ENCODE measurements around the gene COL18A1. TPM values are rescaled to one million over a fixed set of nuclear protein-coding genes. Genes with fewer than 3 reads are reported as not detected.
A peak's percentile ranks its signal among the peaks of the same experiment; 100 is the strongest.

The COL18A1 gene
- polyA plus RNA-seq, 4 donors, result 2.2 to 34.3 (median 16.5) TPM

DNA sequence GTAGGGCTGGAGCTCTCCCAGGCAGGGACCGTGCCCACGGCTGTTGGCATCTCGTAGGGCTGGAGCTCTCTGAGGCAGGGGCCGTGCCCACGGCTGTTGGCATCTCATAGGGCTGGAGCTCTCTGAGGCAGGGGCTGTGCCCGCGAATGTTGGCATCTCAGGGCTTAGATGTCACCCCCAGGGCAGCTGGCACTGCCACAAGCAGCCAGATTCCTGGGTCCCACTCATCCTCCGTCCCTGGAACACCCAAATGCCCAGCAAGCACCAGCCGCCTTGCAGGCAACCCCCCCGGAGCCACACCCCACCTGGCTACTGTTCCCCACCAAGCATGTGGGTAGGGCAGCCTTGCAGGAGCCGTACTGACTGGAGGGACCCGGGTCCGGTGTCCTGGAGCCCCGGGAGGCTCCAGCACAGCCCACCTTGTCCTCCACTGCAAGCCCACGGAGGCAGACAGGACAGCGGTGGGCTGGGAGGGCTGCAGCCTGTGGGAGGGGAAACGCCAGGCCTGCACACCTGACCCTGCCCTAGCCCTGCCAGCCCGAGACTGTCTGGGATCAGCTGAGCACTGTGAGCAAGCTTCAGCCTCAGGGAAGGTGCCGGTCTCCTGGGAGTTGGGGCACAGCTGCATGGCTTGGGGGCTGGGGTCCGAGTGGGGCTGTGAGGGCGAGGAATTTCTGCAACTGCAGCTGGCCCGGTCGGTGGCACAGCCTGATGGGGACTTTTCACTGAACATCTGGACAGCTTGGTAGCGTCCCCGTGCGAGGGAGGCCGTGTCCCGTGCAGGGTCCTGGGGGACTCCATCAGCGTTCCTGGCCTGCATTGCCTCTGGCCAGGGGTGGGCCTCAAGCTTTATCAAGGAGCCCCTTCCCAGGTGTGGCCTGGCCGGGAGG is 53.6 kb downstream of the COL18A1 start:
- Histone ChIP-seq H3K4me1 (ENCODE audit: control insufficient read depth in 3 of 3, insufficient read depth in 2 of 3, low read depth in 1 of 3, low read length in 2 of 3) (peaks cover 0 to 10% (median 0%) of the 10 kb centered on the region in 3 donors), H3K9me3 (ENCODE audit: control insufficient read depth in 2 of 2, insufficient read depth in 1 of 2, low read depth in 1 of 2, low read length in 1 of 2) (peaks cover 0 to 19% of the 10 kb centered on the region in 2 donors), H3K27ac (ENCODE audit: low read depth in 1 of 3, low read length in 2 of 3) (no peak overlapping the region), H3K36me3 (ENCODE audit: control insufficient read depth in 3 of 3, insufficient read depth in 2 of 3, low read depth in 1 of 3, low read length in 3 of 3) (peaks cover 0 to 3% (median 0%) of the 10 kb centered on the region in 3 donors), H3K27me3 (ENCODE audit: control insufficient read depth in 3 of 3, insufficient read depth in 3 of 3, low read length in 3 of 3) (no peaks in the 10 kb centered on the region), H3K4me3 (ENCODE audit: low read depth in 1 of 3, low read length in 3 of 3) (no peak overlapping the region)
- no peak for FAIRE-seq
- 67 to 84% (median 72%) methylated on average over 30 of the region's 30 CpGs for WGBS, 3 donors
- DNase-seq, result no peak

- H3K36me3 ChIP-seq (ENCODE audit: control insufficient read depth in 3 of 3, insufficient read depth in 2 of 3, low read depth in 1 of 3, low read length in 3 of 3), result peaks cover 0 to 3% (median 0%) of the 10 kb centered on the region in 3 donors
- H3K4me1 ChIP-seq (ENCODE audit: control insufficient read depth in 3 of 3, insufficient read depth in 2 of 3, low read depth in 1 of 3, low read length in 2 of 3), result peaks cover 0 to 10% (median 0%) of the 10 kb centered on the region in 3 donors
- peaks cover 0 to 19% of the 10 kb centered on the region in 2 donors for H3K9me3 ChIP-seq (ENCODE audit: control insufficient read depth in 2 of 2, insufficient read depth in 1 of 2, low read depth in 1 of 2, low read length in 1 of 2)
- peak in 1 of 2 donors; percentile 39 for DNase-seq
- FAIRE-seq, result no peak
- H3K4me3 ChIP-seq (ENCODE audit: low read depth in 1 of 3, low read length in 3 of 3), result no peak overlapping the region
- H3K27ac ChIP-seq (ENCODE audit: low read depth in 1 of 3, low read length in 2 of 3), result no peak overlapping the region
- H3K27me3 ChIP-seq (ENCODE audit: control insufficient read depth in 3 of 3, insufficient read depth in 3 of 3, low read length in 3 of 3), result no peaks in the 10 kb centered on the region
- WGBS, 3 donors, result 67 to 84% (median 69%) methylated on average over 19 to 23 of the region's 23 CpGs
Measured at GRCh38 chr21:45459171-45460010, 54.4 kb downstream of the COL18A1 start.

DNA sequence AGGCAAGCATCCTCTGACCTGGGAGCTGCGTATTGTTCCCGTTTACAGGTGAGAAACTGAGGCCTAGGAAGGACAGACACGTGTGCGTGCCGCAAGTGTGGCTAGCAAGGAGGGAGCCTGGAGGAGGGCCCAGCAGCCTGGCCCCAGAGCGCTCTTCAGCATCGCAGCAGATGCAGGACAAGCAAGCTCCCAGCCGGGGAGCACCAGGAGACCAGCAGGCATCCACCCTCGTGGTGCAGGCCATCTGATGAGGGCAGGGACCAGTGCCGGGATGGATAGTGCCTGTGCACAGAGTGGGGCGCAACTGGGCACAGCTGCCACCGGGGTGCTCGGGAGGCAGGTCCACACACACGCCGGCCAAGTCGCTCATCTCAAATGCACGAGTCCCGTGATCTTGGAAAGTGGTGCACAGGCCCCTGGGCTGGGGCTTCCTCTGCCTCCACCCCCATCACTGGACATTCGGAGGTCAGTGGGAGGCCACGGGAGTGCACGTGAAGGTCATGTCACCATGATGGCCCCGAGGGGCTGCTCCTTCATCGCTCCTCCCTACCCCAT is 55.1 kb downstream of the COL18A1 start:
- WGBS, 3 donors, result 81 to 93% (median 81%) methylated on average over 23 of the region's 23 CpGs
- DNase-seq (no peak), FAIRE-seq (no peak)
- no peak overlapping the region for H3K27ac ChIP-seq (ENCODE audit: low read depth in 1 of 3, low read length in 2 of 3)
- no peak overlapping the region for H3K4me3 ChIP-seq (ENCODE audit: low read depth in 1 of 3, low read length in 3 of 3)
- H3K36me3 ChIP-seq (ENCODE audit: control insufficient read depth in 3 of 3, insufficient read depth in 2 of 3, low read depth in 1 of 3, low read length in 3 of 3), result peaks cover 0 to 3% (median 0%) of the 10 kb centered on the region in 3 donors
- H3K4me1 ChIP-seq (ENCODE audit: control insufficient read depth in 3 of 3, insufficient read depth in 2 of 3, low read depth in 1 of 3, low read length in 2 of 3), result peaks cover 0 to 10% (median 0%) of the 10 kb centered on the region in 3 donors
- H3K27me3 ChIP-seq (ENCODE audit: control insufficient read depth in 3 of 3, insufficient read depth in 3 of 3, low read length in 3 of 3), result no peaks in the 10 kb centered on the region
- H3K9me3 ChIP-seq (ENCODE audit: control insufficient read depth in 2 of 2, insufficient read depth in 1 of 2, low read depth in 1 of 2, low read length in 1 of 2), result peaks cover 0 to 19% of the 10 kb centered on the region in 2 donors

GRCh38 chr21:45460611-45461368 is 55.8 kb downstream of the COL18A1 start:
- FAIRE-seq, result no peak
- DNase-seq, result peak in 1 of 2 donors; percentile 27
- Histone ChIP-seq H3K4me3 (ENCODE audit: low read depth in 1 of 3, low read length in 3 of 3) (no peak overlapping the region), H3K27ac (ENCODE audit: low read depth in 1 of 3, low read length in 2 of 3) (no peak overlapping the region), H3K4me1 (ENCODE audit: control insufficient read depth in 3 of 3, insufficient read depth in 2 of 3, low read depth in 1 of 3, low read length in 2 of 3) (peaks cover 0 to 5% (median 0%) of the 10 kb centered on the region in 3 donors), H3K36me3 (ENCODE audit: control insufficient read depth in 3 of 3, insufficient read depth in 2 of 3, low read depth in 1 of 3, low read length in 3 of 3) (peaks cover 0 to 3% (median 0%) of the 10 kb centered on the region in 3 donors), H3K9me3 (ENCODE audit: control insufficient read depth in 2 of 2, insufficient read depth in 1 of 2, low read depth in 1 of 2, low read length in 1 of 2) (peaks cover 0 to 19% of the 10 kb centered on the region in 2 donors), H3K27me3 (ENCODE audit: control insufficient read depth in 3 of 3, insufficient read depth in 3 of 3, low read length in 3 of 3) (no peaks in the 10 kb centered on the region)
- WGBS, 3 donors, result 67 to 71% (median 71%) methylated on average over 9 of the region's 9 CpGs

- peaks cover 0 to 5% (median 0%) of the 10 kb centered on the region in 3 donors for H3K4me1 ChIP-seq (ENCODE audit: control insufficient read depth in 3 of 3, insufficient read depth in 2 of 3, low read depth in 1 of 3, low read length in 2 of 3)
- FAIRE-seq (no peak), DNase-seq (no peak)
- peaks cover 0 to 19% of the 10 kb centered on the region in 2 donors for H3K9me3 ChIP-seq (ENCODE audit: control insufficient read depth in 2 of 2, insufficient read depth in 1 of 2, low read depth in 1 of 2, low read length in 1 of 2)
- no peak overlapping the region for H3K27ac ChIP-seq (ENCODE audit: low read depth in 1 of 3, low read length in 2 of 3)
- 73 to 94% (median 88%) methylated on average over 5 of the region's 5 CpGs for WGBS, 3 donors
- H3K36me3 ChIP-seq (ENCODE audit: control insufficient read depth in 3 of 3, insufficient read depth in 2 of 3, low read depth in 1 of 3, low read length in 3 of 3), result peaks cover 0 to 3% (median 0%) of the 10 kb centered on the region in 3 donors
- no peaks in the 10 kb centered on the region for H3K27me3 ChIP-seq (ENCODE audit: control insufficient read depth in 3 of 3, insufficient read depth in 3 of 3, low read length in 3 of 3)
- H3K4me3 ChIP-seq (ENCODE audit: low read depth in 1 of 3, low read length in 3 of 3), result no peak overlapping the region
Measured at GRCh38 chr21:45461369-45461750, 56.4 kb downstream of the COL18A1 start.

- H3K9me3 ChIP-seq (ENCODE audit: control insufficient read depth in 2 of 2, insufficient read depth in 1 of 2, low read depth in 1 of 2, low read length in 1 of 2), result peaks cover 0 to 19% of the 10 kb centered on the region in 2 donors
- H3K4me1 ChIP-seq (ENCODE audit: control insufficient read depth in 3 of 3, insufficient read depth in 2 of 3, low read depth in 1 of 3, low read length in 2 of 3), result peaks cover 0 to 5% (median 0%) of the 10 kb centered on the region in 3 donors
- FAIRE-seq (no peak), DNase-seq (no peak)
- H3K4me3 ChIP-seq (ENCODE audit: low read depth in 1 of 3, low read length in 3 of 3), result no peak overlapping the region
- no peaks in the 10 kb centered on the region for H3K27me3 ChIP-seq (ENCODE audit: control insufficient read depth in 3 of 3, insufficient read depth in 3 of 3, low read length in 3 of 3)
- no peak overlapping the region for H3K27ac ChIP-seq (ENCODE audit: low read depth in 1 of 3, low read length in 2 of 3)
- H3K36me3 ChIP-seq (ENCODE audit: control insufficient read depth in 3 of 3, insufficient read depth in 2 of 3, low read depth in 1 of 3, low read length in 3 of 3), result peaks cover 0 to 3% (median 0%) of the 10 kb centered on the region in 3 donors
Measured at GRCh38 chr21:45461806-45462341, 56.9 kb downstream of the COL18A1 start.

DNA sequence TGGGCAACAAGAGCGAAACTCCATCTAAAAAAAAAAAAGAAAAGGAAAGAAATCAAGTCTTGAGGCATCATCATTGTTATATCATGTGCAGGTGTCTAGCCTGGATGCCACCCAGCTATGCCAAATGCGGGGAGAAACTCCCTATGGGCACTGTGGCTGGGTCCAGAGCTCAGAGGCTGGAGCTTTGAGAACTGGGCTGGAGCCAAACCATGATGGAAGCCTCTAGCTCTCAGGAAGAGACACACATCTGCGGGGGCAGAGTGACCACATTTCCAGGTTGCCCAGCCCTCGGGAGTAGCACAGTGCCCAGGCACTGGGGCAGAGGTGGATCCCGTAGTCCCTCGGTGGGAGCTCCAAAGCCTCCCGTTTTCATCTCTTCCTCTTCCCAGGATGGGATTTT is 58.9 kb downstream of the COL18A1 start:
- peaks cover 0 to 5% (median 0%) of the 10 kb centered on the region in 3 donors for H3K4me1 ChIP-seq (ENCODE audit: control insufficient read depth in 3 of 3, insufficient read depth in 2 of 3, low read depth in 1 of 3, low read length in 2 of 3)
- no peak overlapping the region for H3K27ac ChIP-seq (ENCODE audit: low read depth in 1 of 3, low read length in 2 of 3)
- WGBS, 3 donors, result 75 to 95% (median 88%) methylated on average over 6 to 7 of the region's 7 CpGs

More for the DNA sequence above, 58.9 kb downstream of the COL18A1 start:
- Histone ChIP-seq H3K4me3 (ENCODE audit: low read depth in 1 of 3, low read length in 3 of 3) (no peak overlapping the region), H3K9me3 (ENCODE audit: control insufficient read depth in 2 of 2, insufficient read depth in 1 of 2, low read depth in 1 of 2, low read length in 1 of 2) (peaks cover 0 to 19% of the 10 kb centered on the region in 2 donors), H3K36me3 (ENCODE audit: control insufficient read depth in 3 of 3, insufficient read depth in 2 of 3, low read depth in 1 of 3, low read length in 3 of 3) (peaks cover 0 to 3% (median 0%) of the 10 kb centered on the region in 3 donors), H3K27me3 (ENCODE audit: control insufficient read depth in 3 of 3, insufficient read depth in 3 of 3, low read length in 3 of 3) (no peaks in the 10 kb centered on the region)
- DNase-seq (no peak), FAIRE-seq (no peak)

All from small intestine (tissue), 7 donors.